ENCODE data around the gene MSX2. TPM values are rescaled to one million over a fixed set of nuclear protein-coding genes. Genes with fewer than 3 reads are reported as not detected.

The MSX2 gene
- total RNA-seq = not detected

DNA sequence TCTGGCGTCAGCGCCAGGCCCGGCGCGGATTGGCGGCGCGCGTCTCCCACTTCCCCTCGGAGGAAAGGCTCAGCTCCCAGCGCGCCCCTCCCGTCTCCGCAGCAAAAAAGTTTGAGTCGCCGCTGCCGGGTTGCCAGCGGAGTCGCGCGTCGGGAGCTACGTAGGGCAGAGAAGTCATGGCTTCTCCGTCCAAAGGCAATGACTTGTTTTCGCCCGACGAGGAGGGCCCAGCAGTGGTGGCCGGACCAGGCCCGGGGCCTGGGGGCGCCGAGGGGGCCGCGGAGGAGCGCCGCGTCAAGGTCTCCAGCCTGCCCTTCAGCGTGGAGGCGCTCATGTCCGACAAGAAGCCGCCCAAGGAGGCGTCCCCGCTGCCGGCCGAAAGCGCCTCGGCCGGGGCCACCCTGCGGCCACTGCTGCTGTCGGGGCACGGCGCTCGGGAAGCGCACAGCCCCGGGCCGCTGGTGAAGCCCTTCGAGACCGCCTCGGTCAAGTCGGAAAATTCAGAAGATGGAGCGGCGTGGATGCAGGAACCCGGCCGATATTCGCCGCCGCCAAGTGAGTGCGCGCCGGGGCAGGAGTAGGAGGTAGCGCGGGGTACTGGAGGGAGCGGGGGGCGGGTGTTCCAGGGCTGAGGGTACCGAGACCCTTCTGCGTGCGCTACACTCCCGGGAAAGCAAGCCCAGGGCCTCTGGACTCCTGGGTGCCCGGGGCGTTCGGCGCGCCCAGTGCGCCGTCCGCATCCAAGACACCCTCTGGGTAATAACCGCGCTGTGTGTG, at the start of gene MSX2:
TSS of gene MSX2 (plus strand) at position 99 of the 777 bp plus-strand sequence. CDS start at position 177, 78 bp downstream.
- Mint-ChIP-seq H3K27me3 (peaks cover 79% of the 10 kb centered on the region), H3K36me3 (ENCODE audit: low read depth) (no peaks in the 10 kb centered on the region), H3K4me1 (peaks cover 12% of the 10 kb centered on the region), H3K4me3 (peak within 1 kb of the TSS; percentile 64), H3K27ac (no peak within 1 kb of the TSS), H3K9me3 (ENCODE audit: low read depth) (no peaks in the 10 kb centered on the region)
- ChIA-PET POLR2A (no interaction called here), CTCF (no interaction called here)
- DNase-seq (peak; percentile 70), ATAC-seq (peak; percentile 85)
- intact Hi-C loops (cut with DNase I, micrococcal nuclease) = loop anchor here in 1 of 2 experiments (2.0 kb wide), 1 partner anchor 36 kb away; no protein-coding TSS in a partner anchor

- Mint-ChIP-seq H3K4me1 (no peaks in the 10 kb centered on the region), H3K4me3 (no peak overlapping the region), H3K27ac (no peak overlapping the region), H3K9me3 (ENCODE audit: low read depth) (no peaks in the 10 kb centered on the region), H3K36me3 (ENCODE audit: low read depth) (no peaks in the 10 kb centered on the region), H3K27me3 (peaks cover 7% of the 10 kb centered on the region)
- no peak for ATAC-seq
- DNase-seq = no peak
- ChIA-PET POLR2A (no interaction called here), CTCF (no interaction called here)
- intact Hi-C loops (cut with DNase I, micrococcal nuclease) = no loop called here
Measured at GRCh38 chr5:174675110-174675509, 49.3 kb upstream of the MSX2 start.

DNA sequence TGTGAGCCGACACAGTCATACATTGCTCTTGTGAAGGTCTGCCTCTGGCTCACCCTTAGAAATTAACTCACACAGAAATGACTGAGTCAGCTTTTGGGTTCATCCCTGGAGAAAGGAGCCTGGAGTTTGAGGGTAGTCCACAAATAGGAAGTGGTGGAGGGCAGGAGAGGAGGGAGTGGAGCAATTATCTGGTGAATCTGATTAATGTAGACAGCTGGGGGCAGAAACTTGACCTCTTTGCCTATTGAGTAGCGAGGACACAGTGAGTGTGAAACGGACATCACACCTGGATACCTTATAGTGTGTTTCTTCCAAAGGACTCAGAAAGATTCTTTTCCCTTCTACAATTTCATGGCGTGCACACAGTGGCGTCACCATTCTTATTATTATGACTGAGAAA, 48.5 kb upstream of the MSX2 start:
- ChIA-PET CTCF (no interaction called here), POLR2A (no interaction called here)
- no peaks in the 10 kb centered on the region for H3K9me3 Mint-ChIP-seq (ENCODE audit: low read depth)
- no peak overlapping the region for H3K27ac Mint-ChIP-seq
- no peaks in the 10 kb centered on the region for H3K4me1 Mint-ChIP-seq
- no peak overlapping the region for H3K4me3 Mint-ChIP-seq
- ATAC-seq = no peak
- no peak for DNase-seq
- intact Hi-C loops (cut with DNase I, micrococcal nuclease) = no loop called here
- peaks cover 10% of the 10 kb centered on the region for H3K27me3 Mint-ChIP-seq
- H3K36me3 Mint-ChIP-seq (ENCODE audit: low read depth) = no peaks in the 10 kb centered on the region

GRCh38 chr5:174678107-174678506, 46.3 kb upstream of the MSX2 start:
- intact Hi-C loops (cut with DNase I, micrococcal nuclease) = no loop called here

GRCh38 chr5:174680901-174681565, 43.3 kb upstream of the MSX2 start:
- DNase-seq (no peak), ATAC-seq (no peak)
- H3K36me3 Mint-ChIP-seq (ENCODE audit: low read depth) = no peaks in the 10 kb centered on the region
- H3K4me1 Mint-ChIP-seq = no peaks in the 10 kb centered on the region
- ChIA-PET POLR2A (no interaction called here), CTCF (no interaction called here)
- H3K9me3 Mint-ChIP-seq (ENCODE audit: low read depth) = no peaks in the 10 kb centered on the region
- H3K4me3 Mint-ChIP-seq = no peak overlapping the region
- intact Hi-C loops (cut with DNase I, micrococcal nuclease) = no loop called here
- peaks cover 16% of the 10 kb centered on the region for H3K27me3 Mint-ChIP-seq
- no peak overlapping the region for H3K27ac Mint-ChIP-seq

More at GRCh38 chr5:174678107-174678506, 46.3 kb upstream of the MSX2 start:
- Mint-ChIP-seq H3K4me3 (no peak overlapping the region), H3K4me1 (no peaks in the 10 kb centered on the region), H3K9me3 (ENCODE audit: low read depth) (no peaks in the 10 kb centered on the region), H3K36me3 (ENCODE audit: low read depth) (no peaks in the 10 kb centered on the region), H3K27me3 (peaks cover 10% of the 10 kb centered on the region), H3K27ac (no peak overlapping the region)
- no peak for ATAC-seq
- CTCF ChIA-PET = no interaction called here
- DNase-seq = no peak
- POLR2A ChIA-PET = interaction anchor here (0.6 kb wide), 1 partner anchor 76 kb away, joined by 4 read pairs; no protein-coding TSS in a partner anchor

DNA sequence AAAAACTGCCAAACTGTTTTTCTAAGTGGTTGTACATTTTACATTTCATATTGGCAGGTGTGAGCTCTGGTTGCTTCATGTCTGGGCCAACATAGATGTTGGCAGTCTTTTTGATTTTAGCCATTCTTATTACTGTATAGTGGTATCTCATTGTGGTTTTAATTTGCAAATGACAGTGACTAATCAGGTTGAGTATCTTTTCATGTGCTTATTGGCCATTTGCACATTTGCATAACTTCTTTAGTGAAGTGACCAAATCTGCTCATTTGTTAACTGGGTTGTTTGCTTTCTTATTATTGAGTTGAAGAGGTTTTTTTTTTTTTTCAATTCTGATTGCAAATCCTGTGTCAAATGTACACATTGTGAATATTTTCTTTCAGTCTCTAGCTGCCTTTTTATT, 36.9 kb upstream of the MSX2 start:
- Mint-ChIP-seq H3K4me1 (peaks cover 4% of the 10 kb centered on the region), H3K27me3 (peaks cover 48% of the 10 kb centered on the region), H3K27ac (no peak overlapping the region), H3K36me3 (ENCODE audit: low read depth) (no peaks in the 10 kb centered on the region), H3K4me3 (no peak overlapping the region), H3K9me3 (ENCODE audit: low read depth) (no peaks in the 10 kb centered on the region)
- no peak for DNase-seq
- CTCF ChIA-PET = interaction anchor here (0.7 kb wide), 1 partner anchor 130 kb away, joined by 3 read pairs; no protein-coding TSS in a partner anchor
- intact Hi-C loops (cut with DNase I, micrococcal nuclease) = no loop called here
- ATAC-seq = no peak
- POLR2A ChIA-PET = no interaction called here

DNA sequence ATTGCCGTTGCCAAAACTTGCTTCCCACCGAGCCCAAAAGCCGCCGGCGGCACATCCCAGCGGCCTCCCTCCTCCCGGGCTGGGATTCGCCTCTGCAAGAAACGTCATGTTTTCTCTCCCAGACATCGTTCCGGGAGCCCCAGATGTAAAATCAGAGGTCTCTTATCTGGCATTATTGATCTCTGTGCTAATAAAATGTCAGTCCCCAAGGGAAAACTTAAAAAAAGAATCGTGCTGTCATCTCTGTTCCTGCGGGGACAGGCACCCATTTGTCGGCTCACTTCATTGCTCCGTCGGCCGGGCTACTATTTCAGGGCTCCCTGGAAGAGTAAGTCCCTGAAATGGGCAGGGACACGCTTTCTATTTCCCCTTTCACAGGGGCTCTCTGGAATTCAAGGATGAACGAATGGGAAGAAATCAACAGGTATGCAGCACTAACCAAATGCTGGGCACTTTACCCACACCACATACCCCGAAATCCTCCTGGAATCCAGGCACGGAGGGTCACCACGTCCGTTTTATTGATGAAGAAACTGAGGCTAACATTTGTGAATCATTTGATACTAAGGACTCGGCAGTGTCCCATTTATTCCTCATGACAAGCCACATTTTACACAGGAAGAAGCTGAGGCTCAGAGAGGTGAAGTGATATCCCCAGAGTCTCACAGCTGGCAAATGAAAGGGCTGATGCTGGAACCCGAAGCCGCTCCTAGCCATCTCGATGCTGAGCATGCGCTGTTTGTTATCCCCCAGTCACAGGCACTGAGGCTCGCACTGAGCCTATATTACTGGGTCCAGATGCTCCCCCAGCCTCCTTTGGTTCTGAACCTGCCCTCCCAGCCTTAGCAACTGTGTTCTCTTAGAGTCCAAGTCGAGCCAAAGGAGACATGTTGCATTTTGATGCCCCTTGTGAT, 35.7 kb upstream of the MSX2 start:
- ChIA-PET CTCF (interaction anchor here (0.7 kb wide), 1 partner anchor 131 kb away, joined by 3 read pairs; no protein-coding TSS in a partner anchor), POLR2A (no interaction called here)
- H3K27me3 Mint-ChIP-seq = peaks cover 59% of the 10 kb centered on the region
- peaks cover 4% of the 10 kb centered on the region for H3K4me1 Mint-ChIP-seq
- intact Hi-C loops (cut with DNase I, micrococcal nuclease) = loop anchor here in 1 of 2 experiments (2.0 kb wide), 1 partner anchor 36 kb away; the partner anchor contains the start of gene MSX2
- DNase-seq = no peak
- H3K36me3 Mint-ChIP-seq (ENCODE audit: low read depth) = no peaks in the 10 kb centered on the region
- H3K4me3 Mint-ChIP-seq = no peak overlapping the region
- no peak for ATAC-seq
- H3K9me3 Mint-ChIP-seq (ENCODE audit: low read depth) = no peaks in the 10 kb centered on the region
- H3K27ac Mint-ChIP-seq = no peak overlapping the region

DNA sequence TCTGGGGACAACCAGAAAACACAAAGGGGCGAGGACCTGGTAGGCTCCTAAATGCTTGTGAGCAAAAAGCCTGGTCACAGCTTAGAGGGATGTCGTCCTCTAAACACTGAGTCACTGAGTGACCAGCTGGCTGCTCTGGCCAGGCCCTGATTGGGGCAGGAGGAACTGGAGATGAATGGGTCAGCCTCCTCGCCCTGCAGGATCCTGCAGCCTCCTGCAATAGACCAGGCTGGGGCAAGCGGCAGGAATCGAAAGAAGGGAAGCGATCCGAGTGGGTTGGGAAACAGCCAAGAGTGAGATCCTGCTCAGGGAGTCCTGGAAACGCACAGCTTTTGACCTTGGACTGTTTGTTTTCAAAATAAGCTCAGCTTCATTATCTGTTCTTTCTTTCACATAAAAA, 34.1 kb upstream of the MSX2 start:
- Mint-ChIP-seq H3K4me3 (no peak overlapping the region), H3K27ac (no peak overlapping the region), H3K4me1 (peaks cover 7% of the 10 kb centered on the region), H3K9me3 (ENCODE audit: low read depth) (no peaks in the 10 kb centered on the region), H3K27me3 (peaks cover 60% of the 10 kb centered on the region), H3K36me3 (ENCODE audit: low read depth) (no peaks in the 10 kb centered on the region)
- ChIA-PET POLR2A (interaction anchor here (0.6 kb wide), 1 partner anchor 94 kb away, joined by 4 read pairs; no protein-coding TSS in a partner anchor), CTCF (no interaction called here)
- intact Hi-C loops (cut with DNase I, micrococcal nuclease) = no loop called here
- ATAC-seq (no peak), DNase-seq (no peak)

GRCh38 chr5:174692381-174692780, 32.0 kb upstream of the MSX2 start:
- intact Hi-C loops (cut with DNase I, micrococcal nuclease) = no loop called here
- no peak overlapping the region for H3K27ac Mint-ChIP-seq
- ATAC-seq (no peak), DNase-seq (no peak)
- H3K36me3 Mint-ChIP-seq (ENCODE audit: low read depth) = no peaks in the 10 kb centered on the region
- ChIA-PET CTCF (no interaction called here), POLR2A (no interaction called here)
- peaks cover 7% of the 10 kb centered on the region for H3K4me1 Mint-ChIP-seq
- H3K9me3 Mint-ChIP-seq (ENCODE audit: low read depth) = no peaks in the 10 kb centered on the region
- H3K4me3 Mint-ChIP-seq = no peak overlapping the region
- peaks cover 62% of the 10 kb centered on the region for H3K27me3 Mint-ChIP-seq

GRCh38 chr5:174692982-174693422, 31.4 kb upstream of the MSX2 start:
- H3K9me3 Mint-ChIP-seq (ENCODE audit: low read depth) = no peaks in the 10 kb centered on the region
- intact Hi-C loops (cut with DNase I, micrococcal nuclease) = no loop called here
- no peak overlapping the region for H3K4me3 Mint-ChIP-seq

DNA sequence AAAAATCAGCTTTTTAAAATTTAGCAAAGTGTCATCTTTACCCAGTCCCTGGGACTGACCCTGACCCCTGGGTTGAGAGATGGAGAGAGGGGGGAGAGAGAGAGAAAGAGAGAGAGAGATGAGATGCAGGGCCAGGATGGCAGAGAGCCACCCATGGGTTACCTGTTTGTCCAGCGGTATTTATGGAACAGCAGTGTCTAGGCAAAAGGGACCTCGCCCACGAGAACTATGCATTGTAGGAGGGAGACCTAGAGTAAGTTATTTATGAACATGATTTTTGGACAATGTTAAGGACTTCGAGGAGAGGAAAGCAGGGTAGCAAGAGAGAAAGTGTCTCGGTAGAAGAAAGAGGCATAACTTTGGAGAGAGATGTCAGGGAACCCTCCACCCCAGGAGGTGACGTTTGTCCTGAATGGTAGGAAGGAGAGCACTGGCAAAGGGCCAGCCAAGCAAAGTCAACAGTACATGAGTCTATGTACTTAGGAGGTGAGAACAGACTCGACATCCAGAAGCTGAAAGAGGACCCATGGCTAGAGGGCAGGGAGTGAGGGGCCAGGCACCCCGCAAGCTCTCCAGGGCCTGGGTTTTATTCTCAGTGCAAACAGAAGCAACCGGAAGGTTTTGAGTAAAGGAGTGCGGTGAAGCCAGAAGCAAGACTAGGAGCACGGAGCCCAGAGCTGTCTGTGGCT, 30.5 kb upstream of the MSX2 start:
- H3K27ac Mint-ChIP-seq = no peak overlapping the region
- ATAC-seq (no peak), DNase-seq (no peak)
- ChIA-PET POLR2A (no interaction called here), CTCF (interaction anchor here (0.6 kb wide), 1 partner anchor 16 kb away, joined by 3 read pairs; no protein-coding TSS in a partner anchor)
- peaks cover 53% of the 10 kb centered on the region for H3K27me3 Mint-ChIP-seq
- H3K4me3 Mint-ChIP-seq = no peak overlapping the region
- peaks cover 3% of the 10 kb centered on the region for H3K4me1 Mint-ChIP-seq
- intact Hi-C loops (cut with DNase I, micrococcal nuclease) = no loop called here
- H3K36me3 Mint-ChIP-seq (ENCODE audit: low read depth) = no peaks in the 10 kb centered on the region
- no peaks in the 10 kb centered on the region for H3K9me3 Mint-ChIP-seq (ENCODE audit: low read depth)

More at GRCh38 chr5:174692982-174693422, 31.4 kb upstream of the MSX2 start:
- ChIA-PET CTCF (no interaction called here), POLR2A (no interaction called here)
- H3K4me1 Mint-ChIP-seq = peaks cover 7% of the 10 kb centered on the region
- H3K27ac Mint-ChIP-seq = no peak overlapping the region
- DNase-seq (no peak), ATAC-seq (no peak)
- H3K27me3 Mint-ChIP-seq = peaks cover 59% of the 10 kb centered on the region
- no peaks in the 10 kb centered on the region for H3K36me3 Mint-ChIP-seq (ENCODE audit: low read depth)
